ENCODE data around the gene KSR1.

KSR1 gene

GRCh38 chr17:27539794-27540317 is 83.6 kb downstream of the KSR1 start:
- no peak for DNase-seq

DNA sequence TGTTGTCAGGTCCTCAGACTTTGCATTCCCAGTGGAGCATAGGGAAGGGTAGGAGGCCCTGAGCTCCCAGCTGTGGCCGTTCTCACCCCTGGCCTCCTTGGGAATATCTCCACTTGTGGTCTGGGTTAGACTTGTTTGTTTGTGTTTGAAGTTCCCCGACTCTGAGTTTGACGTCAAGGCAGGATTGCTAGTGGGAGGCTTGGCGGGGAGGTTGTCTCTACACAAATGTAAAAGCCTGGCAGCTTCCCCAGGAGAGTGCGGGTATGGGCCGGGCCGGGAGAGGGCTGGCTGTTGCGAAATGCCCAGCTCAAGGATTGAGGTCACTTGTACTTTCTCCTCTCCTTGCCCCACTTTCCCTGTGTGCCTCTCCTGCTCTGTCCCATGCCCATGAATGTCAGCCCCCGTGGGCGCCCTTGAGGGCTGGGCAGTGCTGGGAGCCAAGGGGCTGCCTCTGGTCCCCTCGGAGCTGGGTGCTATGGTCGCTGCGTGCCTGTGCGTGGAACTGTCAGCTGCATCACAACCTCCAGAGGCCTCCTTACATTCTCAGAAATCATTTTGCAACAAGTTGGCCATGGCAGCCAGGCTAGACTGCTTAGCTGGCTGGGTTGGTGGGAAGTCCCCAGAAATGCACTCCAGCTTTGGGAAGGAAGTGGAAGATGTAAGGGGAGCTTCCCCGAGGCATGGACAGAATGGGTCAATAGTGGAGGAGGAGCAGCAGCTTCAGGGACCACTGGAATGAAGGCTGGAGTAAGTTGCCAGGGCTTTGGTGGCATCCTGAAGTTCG is 84.3 kb downstream of the KSR1 start:
- peak; percentile 51 for DNase-seq

GRCh38 chr17:27541301-27542023 is 85.2 kb downstream of the KSR1 start:
- no peak for DNase-seq

DNA sequence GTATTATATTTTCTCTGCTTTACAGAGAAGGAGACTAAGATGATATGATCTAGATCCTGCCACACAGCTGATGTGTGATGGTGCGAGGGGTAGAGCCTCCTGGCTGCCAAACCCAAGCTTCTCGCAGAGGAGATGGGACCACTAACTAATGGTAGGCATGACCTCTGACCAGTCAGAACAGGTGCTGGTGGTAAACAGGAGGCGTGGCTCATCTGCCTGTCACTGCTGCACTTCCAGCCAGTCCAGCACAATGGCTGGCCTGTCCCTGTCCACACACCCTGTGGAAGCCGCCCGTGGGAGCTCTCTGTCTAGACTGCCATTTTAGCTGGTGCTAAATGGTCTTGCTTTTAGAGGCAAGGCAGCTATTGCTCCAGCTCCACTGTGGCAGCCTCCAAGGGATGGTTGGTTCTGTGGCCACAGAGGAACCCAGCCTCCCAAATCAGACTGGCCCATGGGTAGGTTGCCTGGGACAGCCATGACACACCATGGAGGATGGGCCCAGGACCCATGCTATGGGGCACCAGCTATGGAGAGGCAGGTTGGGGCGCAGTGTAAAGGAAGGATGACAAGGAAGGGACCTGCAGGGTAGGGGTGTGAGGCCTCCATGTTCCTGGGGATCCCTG is 86.7 kb downstream of the KSR1 start:
- no peak for DNase-seq

DNA sequence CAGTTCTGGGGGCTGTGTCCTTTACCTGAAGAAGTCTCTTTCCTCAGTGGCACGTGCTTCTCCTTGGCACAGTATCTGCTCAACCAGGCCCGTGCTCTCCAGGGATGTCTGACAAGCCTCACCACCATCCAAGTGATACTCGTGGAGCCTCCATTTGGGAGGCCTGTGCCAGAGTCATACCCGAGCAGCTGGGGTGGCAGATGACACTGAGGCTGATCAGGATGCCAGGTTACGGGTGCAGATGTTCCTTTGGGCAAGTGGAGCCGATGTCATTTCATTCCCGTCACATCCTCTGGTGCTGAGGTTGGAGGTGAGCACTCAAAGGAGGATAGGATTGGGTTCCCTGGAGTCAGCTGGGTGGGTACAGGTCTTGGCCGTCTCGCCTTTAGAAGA is 87.2 kb downstream of the KSR1 start:
- no peak for DNase-seq

- no peak for DNase-seq
Observed at GRCh38 chr17:27543958-27544349, 87.7 kb downstream of the KSR1 start.

GRCh38 chr17:27544350-27545131 is 88.3 kb downstream of the KSR1 start:
- DNase-seq: peak; percentile 99

DNA sequence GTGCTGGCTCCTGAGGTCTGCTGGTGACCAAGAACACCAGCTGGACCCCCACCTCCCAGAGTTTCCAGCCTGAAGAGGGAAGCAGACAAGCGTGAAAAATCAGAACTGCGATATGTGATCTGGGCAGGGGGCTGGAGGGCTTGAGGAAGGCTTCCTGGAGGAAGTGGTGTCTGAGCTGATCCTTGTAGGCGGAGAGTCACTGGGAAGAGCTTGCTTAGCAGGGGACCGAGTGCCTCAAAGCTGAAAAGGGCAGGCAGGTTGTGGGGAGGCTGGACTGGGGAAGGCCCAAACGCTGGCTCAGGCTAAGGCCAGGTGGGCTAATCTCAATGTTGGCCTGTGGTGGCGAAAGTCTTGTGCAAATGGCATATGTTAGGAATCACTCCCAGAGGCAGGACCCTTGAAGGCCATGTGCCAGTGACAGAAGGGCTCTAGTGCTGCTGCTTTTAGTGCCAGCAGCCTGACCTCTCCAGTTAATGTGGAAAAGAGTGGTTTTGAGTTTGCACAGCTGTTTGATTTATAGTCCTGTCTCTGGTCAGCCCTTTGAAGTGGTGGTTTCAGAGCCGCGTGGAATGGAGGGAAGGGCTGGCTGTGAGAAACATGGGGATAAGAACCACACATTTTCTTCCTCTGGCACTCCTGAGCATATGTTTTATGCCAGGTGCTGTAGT is 89.4 kb downstream of the KSR1 start:
- DNase-seq: peak; percentile 74

GRCh38 chr17:27546624-27547300 is 90.5 kb downstream of the KSR1 start:
- DNase-seq: peak; percentile 76

DNA sequence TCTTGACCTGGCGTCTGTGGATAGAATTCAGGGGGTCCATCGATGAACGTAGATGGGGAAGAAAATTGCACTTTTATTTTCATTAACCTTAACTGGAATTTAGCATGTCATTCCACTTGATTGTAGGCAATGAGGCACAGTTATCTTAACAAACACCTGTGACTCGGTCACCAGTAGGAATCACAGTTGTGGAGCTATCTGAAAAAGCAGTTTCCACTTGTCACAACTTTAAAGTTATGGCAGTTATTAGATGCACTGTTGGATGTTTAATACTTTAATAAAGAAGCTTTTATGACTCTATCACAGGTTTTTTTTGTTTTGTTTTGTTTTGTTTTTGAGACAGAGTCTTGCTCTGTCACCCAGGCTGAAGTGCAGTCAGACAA is 91.0 kb downstream of the KSR1 start:
- DNase-seq: peak; percentile 85

DNA sequence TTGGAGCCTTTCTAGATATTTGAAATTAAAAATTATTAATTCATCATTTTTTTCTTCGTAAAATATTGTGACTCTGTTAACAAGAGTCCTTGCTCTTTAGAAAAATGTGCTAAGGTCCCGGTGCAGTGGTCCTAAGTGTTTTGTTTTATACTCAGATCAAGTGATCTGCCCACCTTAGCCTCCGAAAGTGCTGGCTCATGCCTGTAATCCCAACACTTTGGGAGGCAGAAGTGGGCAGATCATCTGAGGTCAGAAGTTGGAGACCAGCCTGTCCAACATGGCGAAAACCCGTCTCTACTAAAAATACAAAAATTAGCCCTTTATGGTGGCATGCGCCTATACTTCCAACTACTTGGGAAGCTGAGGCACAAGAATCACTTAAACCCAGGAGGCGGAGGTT is 92.1 kb downstream of the KSR1 start:
- no peak for DNase-seq

GRCh38 chr17:27549251-27549893 is 93.1 kb downstream of the KSR1 start:
- DNase-seq: no peak

DNA sequence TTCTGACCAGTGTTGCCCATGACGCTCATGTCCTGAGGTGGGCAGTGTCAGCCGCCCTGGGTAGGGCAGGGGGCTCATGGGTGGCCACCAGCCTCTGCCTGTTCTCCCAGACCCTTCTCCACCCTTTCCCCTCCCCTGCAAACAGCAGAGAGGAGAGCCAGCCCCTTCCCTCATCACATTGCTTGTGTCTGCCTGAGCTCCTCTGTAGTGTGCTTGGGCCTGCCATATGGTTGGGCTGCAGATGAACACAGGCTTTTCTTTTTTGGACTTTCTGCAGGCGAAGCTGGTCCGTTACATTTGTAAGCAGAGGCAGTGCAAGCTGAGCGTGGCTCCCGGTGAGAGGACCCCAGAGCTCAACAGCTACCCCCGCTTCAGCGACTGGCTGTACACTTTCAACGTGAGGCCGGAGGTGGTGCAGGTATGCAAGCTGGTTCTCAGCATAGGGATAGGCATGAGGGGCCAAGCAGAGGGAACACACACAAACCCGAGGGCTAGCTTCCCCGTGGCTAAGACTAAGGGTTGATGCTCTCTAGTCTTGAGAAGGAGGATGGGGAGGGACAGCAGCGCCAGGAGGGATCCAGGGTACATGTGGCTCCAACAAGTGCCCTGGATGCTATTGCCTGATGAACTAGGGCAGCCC is 94.2 kb downstream of the KSR1 start:
- no peak for DNase-seq

DNA sequence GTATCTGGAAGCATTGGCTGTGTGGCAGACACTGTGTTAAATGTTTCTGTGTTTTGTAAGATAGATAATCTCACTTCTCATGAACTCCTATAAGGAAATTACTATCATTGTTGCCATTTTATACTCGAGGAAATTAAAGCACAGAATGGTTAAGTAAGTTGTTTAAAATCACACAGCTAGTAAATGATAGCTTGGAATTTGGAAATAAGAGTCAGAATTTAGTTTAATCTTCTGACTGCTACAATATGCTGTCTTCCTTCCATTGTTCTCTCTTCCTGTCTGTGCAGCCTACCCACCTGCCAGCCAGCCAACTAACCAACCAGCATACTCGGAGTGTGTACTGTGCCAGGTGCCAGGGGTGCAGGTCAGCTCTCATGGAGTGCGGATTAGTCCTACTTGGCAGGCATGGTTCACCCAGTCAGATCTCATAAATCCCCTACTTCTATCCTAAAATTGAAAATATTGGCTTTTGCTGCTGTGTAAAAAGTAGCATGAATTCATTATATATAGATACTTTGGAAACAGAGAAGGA is 94.8 kb downstream of the KSR1 start:
- DNase-seq: no peak

DNA sequence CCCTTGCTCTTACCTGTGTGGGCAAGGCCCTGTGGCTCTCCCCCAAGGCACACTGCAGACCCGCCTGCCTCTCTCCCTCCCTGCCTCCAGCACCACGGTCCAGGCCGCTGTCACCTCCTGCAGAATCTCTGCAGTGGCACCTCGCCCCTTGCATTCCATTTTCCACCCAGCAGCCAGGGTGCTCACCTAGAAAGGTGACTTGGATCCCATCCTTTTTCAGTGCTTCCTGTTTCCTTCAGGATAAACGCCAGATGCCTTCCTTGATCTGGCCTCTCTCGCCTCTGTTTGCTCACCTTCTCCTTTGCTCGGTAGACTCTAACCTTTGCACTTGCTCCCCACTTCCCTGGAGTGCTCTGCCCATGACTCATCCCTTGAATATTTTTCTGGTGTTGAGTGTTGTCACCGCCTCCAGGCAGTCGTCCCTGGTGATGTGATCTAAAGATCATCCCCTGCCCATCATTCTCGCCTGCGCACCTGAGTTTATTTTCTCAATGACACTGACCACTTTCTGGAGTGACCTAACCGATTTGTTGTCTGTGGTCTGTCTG is 95.5 kb downstream of the KSR1 start:
- no peak for DNase-seq

GRCh38 chr17:27552276-27552732 is 96.1 kb downstream of the KSR1 start:
- DNase-seq: no peak

GRCh38 chr17:27553019-27553511 is 96.8 kb downstream of the KSR1 start:
- DNase-seq: no peak

GRCh38 chr17:27554152-27554551 is 97.9 kb downstream of the KSR1 start:
- no peak for DNase-seq

DNA sequence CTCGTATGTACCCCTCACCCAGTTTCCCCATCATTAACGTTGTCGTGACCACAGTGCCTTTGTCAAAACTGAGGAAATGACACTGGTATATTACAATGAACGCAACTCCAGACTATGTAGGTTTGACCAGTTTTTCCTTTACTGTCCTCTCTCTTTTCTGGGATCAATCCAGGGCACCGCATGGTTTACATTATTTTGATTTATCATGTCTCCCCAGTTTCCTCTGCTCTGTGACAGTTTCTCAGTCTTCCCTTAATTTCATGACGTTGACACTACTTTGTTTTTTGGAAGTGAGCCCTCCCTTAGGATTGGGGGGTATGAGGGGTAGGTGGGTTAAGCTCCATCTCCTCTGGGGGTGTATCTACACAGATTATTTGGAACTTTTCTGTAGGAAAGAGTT is 98.7 kb downstream of the KSR1 start:
- DNase-seq: no peak

DNA sequence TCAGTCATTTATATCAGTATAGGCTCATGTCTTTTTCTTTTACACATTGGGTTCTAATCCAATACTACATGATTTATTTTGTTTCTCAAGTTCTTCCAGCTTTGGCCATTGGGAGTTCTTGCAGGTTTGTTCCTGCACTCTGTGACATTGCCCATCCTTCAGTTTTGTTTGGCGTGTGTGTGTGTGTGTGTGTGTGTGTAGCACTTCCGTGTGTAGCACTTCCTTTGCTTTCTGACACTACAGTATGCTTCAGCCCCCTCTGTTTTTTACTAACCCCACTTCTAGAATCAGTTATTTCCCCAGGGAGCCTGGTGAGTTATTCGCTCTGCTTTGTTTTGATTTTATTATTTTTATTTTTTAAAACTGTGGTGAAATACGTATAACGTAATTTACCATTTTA is 99.1 kb downstream of the KSR1 start:
- DNase-seq: no peak
